HFF-Myc (cell line): ENCODE data around the gene TMEM238L.

ENCODE experiments used
- DNase-seq: peaks from one replicate; pipeline ENCODE4 v3.0.0-alpha.2; 2011; ENCODE audit warnings: low read depth; ENCODE audit errors: extremely low read depth
- H3K4me3 ChIP-seq: replicated peaks from 2 replicates; pipeline ENCODE4 v1.5.1; 2011; ENCODE audit warnings: low read depth, mild to moderate bottlenecking, control low read depth, low read length
- TF ChIP-seq, protein P1 (sequence below): IDR thresholded peaks from 2 replicates; pipeline ENCODE4 v1.5.1; 2012; ENCODE audit warnings: mild to moderate bottlenecking, low read depth, low read length, control low read depth; ENCODE audit errors: missing control alignments

Gene TMEM238L

DNA sequence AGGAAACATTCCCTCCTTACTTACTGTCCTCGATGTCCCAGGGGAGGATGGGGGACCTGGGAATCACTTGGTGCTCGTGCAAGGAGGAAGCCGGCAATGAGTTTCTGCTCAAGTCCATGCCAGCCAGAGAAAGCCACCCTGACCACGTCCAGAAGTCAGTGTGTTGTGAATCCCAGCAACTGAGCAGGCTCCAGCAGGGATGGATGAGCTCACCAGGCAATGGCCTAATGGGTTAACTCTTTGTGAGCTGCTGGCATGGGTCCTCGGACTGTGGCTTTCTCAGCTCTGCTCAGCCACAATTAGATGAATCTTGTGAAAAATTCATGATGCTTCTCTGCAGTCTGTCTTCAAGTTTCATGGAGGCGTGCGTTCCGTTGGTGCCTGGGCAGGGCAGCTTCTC lies 34.0 kb upstream of the TMEM238L start, which contains the start of gene PIRT:
TSS of gene PIRT (minus strand) at position 167 of the 400 bp plus-strand sequence. CDS start 12,442 bp downstream, outside the sequence.
- no peak for DNase-seq
- H3K4me3 ChIP-seq: no peak within 1 kb of the TSS
- TF ChIP-seq, protein P1, sequence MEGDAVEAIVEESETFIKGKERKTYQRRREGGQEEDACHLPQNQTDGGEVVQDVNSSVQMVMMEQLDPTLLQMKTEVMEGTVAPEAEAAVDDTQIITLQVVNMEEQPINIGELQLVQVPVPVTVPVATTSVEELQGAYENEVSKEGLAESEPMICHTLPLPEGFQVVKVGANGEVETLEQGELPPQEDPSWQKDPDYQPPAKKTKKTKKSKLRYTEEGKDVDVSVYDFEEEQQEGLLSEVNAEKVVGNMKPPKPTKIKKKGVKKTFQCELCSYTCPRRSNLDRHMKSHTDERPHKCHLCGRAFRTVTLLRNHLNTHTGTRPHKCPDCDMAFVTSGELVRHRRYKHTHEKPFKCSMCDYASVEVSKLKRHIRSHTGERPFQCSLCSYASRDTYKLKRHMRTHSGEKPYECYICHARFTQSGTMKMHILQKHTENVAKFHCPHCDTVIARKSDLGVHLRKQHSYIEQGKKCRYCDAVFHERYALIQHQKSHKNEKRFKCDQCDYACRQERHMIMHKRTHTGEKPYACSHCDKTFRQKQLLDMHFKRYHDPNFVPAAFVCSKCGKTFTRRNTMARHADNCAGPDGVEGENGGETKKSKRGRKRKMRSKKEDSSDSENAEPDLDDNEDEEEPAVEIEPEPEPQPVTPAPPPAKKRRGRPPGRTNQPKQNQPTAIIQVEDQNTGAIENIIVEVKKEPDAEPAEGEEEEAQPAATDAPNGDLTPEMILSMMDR: no peak

DNA sequence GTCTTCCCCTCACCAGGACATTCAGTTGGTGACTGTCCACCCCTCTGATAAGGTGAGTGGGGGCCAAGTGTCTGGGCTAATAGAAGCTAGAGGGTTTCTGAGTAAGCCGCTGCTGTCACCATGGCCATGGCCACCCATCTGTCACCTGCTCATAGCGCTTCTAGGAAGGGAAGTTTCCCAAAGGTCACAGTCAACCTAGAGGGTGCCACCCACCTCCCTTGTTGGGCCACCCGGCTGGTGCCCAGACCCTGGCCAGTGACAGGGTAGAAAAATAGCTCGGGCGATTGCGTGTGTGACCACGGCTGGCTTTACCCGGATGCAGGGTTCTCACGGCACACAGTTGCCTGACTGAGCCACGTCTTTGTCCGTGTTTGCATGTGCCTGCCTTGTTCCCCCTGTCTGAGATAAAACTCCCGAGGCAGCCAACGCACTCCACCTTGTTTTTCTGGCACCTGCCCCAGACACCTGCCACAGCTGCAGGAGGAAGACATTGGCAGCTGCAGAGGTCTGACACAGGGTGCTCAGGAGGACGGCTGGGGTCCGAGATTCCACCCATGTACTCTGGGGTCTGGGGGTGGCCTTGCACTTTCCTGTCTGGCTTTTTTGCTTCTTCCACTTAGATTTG lies 33.2 kb upstream of the TMEM238L start:
- no peak overlapping the region for H3K4me3 ChIP-seq
- DNase-seq: no peak
- TF ChIP-seq, protein P1: no peak

DNA sequence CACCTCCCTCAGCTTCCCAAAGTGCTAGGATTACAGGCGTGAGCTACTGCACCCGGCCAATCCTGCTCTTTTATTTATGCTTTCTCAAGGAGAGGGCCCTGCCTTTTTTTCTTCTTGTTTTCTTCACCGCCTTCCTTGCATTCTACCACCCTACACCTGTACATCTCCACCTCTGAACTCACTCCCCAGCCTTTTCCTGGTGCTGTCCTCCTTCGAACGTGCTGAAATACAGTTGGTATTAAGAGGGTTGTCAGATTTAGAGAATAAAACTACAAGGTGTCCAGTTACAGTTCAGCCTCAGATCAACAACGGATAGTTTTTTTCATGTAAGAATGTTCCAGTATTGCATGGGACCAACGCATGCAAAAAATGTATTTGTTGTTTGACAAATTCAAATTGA lies 32.2 kb upstream of the TMEM238L start:
- TF ChIP-seq, protein P1: no peak
- H3K4me3 ChIP-seq: no peak overlapping the region
- DNase-seq: no peak

DNA sequence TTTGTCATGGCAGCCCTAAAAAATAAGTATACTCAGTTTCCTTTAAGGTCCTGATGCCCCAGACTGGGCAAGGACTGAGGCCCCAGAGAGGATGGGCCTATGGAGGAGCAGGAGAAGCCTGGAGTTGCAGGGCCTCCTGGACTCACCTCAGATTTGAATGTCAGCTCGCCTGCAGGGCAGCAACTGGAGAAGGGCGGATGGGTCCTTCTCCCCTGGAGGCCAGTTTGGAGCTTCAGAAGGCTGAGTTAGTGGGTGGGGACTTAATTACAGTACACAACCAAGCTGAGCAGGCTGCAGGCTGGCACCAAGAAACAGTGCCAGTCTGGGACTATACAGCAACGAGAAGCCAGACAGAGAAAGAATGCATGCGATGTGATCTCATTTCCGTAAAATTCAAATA lies 27.8 kb upstream of the TMEM238L start:
- TF ChIP-seq, protein P1: no peak
- no peak for DNase-seq
- no peak overlapping the region for H3K4me3 ChIP-seq

DNA sequence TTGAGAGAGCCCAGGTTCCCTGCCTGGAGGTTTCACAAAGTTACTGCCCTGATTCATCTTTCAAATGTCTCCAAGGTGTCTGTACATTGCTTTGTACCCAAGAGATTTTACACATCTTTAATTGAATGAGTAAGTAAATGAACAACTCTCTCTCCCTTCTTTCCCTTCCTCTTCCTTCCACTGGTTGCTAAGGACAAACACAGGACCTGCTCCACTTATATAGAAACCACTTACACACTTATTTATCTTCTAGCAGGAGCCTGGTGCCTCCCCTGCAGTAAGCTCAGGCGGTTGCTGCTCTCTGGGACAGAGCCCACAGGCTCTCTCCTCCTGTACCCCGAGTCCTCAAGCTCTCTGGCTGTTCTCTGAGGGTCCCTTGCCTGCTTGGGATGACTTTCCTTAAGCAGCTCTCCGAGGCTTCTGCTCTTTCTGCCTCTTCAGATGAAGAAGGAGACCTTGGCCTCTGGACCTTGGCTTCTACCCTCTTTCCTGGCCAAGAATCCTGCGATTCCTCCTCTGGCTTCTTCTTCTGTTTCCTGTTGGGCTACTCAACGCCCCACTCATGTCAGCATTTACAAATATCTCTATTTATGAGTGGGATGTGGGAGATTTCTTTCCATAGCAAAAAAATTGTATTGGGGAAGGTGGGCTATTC lies 24.1 kb upstream of the TMEM238L start:
- no peak overlapping the region for H3K4me3 ChIP-seq
- TF ChIP-seq, protein P1: no peak
- DNase-seq: no peak

DNA sequence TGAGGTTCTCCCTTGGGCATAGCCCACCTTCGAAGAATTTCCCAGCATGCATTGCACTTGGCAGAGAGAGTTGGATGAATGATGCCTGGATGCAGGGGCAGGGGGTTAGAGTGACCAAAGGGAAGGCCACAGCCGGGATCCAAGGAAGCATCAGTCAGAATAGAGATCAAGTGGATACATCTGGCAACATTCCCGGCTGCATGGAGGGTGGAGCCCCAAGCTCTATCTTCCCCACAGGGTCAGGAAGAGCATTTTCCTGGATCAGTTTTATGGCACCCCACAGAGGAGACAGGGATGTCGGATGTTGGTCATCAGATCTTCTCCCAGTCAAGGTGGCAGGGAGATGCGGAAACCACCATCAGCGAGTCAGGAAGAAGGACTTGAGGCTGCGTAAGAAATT lies 21.0 kb upstream of the TMEM238L start:
- DNase-seq: no peak
- TF ChIP-seq, protein P1: no peak

More for the DNA sequence above, 21.0 kb upstream of the TMEM238L start:
- no peak overlapping the region for H3K4me3 ChIP-seq
